Immature natural killer cell (primary cell): ENCODE results near the gene KPNA1. TPM values are rescaled to one million over a fixed set of nuclear protein-coding genes. Genes with fewer than 3 reads are reported as not detected.
A peak's percentile ranks its signal among the peaks of the same experiment; 100 is the strongest.

ENCODE experiments used
- DNase-seq, 3 donors: peaks; one replicate each; pipeline ENCODE4 v3.0.0; 2022; ENCODE audit warnings: mixed read lengths in 1 of 3
- H3K27ac Mint-ChIP-seq, 6 donors: one replicate each; pipeline ENCODE4 v1.8.0; 2020; ENCODE audit warnings: mixed read lengths in 6 of 6, mild to moderate bottlenecking in 5 of 6, inconsistent platforms in 4 of 6, moderate library complexity in 3 of 6
- H3K27me3 Mint-ChIP-seq, 3 donors: one replicate each; pipeline ENCODE4 v1.8.0; 2020 to 2021; ENCODE audit warnings: low read depth in 3 of 3, mild to moderate bottlenecking in 3 of 3, mixed read lengths in 3 of 3, moderate library complexity in 3 of 3, inconsistent platforms in 1 of 3
- H3K36me3 Mint-ChIP-seq, 3 donors: one replicate each; pipeline ENCODE4 v1.8.0; 2020; ENCODE audit warnings: mixed read lengths in 3 of 3, inconsistent platforms in 2 of 3, mild to moderate bottlenecking in 2 of 3
- H3K4me1 Mint-ChIP-seq, 2 donors: one replicate each; pipeline ENCODE4 v1.8.0; 2020; ENCODE audit warnings: inconsistent platforms in 2 of 2, mild to moderate bottlenecking in 2 of 2, mixed read lengths in 2 of 2, moderate library complexity in 1 of 2
- H3K4me3 Mint-ChIP-seq, 5 donors: one replicate each; pipeline ENCODE4 v1.8.0; 2020; ENCODE audit warnings: mild to moderate bottlenecking in 5 of 5, mixed read lengths in 5 of 5, inconsistent platforms in 3 of 5, moderate library complexity in 3 of 5
- H3K9me3 Mint-ChIP-seq, 6 donors: one replicate each; pipeline ENCODE4 v1.8.0; 2020; ENCODE audit warnings: mild to moderate bottlenecking in 6 of 6, mixed read lengths in 6 of 6, inconsistent platforms in 4 of 6, moderate library complexity in 3 of 6
- polyA plus RNA-seq, 3 donors: library from polyadenylated mRNA; unstranded; fragments of 300-500 nt; fragmentation: Illumina TruSeq; gene quantifications; one replicate each; pipeline ENCODE4 v1.2.3, GENCODE V29; 2021

KPNA1 gene
- polyA plus RNA-seq, 3 donors from 2014 or later: 42.9 to 71.8 (median 63.6) TPM

GRCh38 chr3:122546151-122546550, 31.4 kb upstream of the KPNA1 start:
- H3K27ac Mint-ChIP-seq: peak overlapping the region in 1 of 6 donors; percentile 37
- peaks cover 5 to 12% of the 10 kb centered on the region in 2 donors for H3K4me1 Mint-ChIP-seq
- H3K36me3 Mint-ChIP-seq: peaks cover 31 to 55% (median 38%) of the 10 kb centered on the region in 3 donors
- DNase-seq: no peak
- H3K4me3 Mint-ChIP-seq: no peak overlapping the region
- no peaks in the 10 kb centered on the region for H3K9me3 Mint-ChIP-seq
- H3K27me3 Mint-ChIP-seq: no peaks in the 10 kb centered on the region

DNA sequence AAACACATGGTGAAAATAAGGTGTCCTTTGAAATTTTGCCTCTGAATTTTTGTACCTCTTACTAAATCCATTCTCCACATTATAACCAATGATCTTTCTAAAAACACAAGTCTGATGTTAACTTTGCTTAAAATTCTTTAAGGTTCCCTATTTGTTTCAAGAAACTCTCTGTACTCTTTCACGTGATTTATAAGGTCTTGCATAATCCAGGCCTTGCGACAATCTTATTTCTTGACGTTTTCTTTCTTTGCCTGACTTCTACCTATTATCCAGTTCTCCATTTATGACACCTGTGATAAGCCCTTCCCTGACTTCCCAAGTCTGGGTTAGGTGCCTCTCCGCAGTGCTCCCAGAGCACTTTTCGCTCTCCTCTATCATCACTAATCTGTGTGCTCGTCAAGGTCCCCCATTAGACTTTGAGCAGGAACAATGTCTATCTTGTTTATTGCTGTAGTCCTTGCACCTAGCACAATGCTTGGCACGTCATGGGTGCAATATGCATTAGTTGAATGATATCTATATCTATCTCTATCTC, 24.3 kb upstream of the KPNA1 start:
- Mint-ChIP-seq H3K4me3 (no peak overlapping the region), H3K4me1 (peaks cover 6 to 19% of the 10 kb centered on the region in 2 donors), H3K27ac (peak overlapping the region in 2 of 6 donors; percentile 23 to 43), H3K36me3 (peaks cover 32 to 51% (median 37%) of the 10 kb centered on the region in 3 donors), H3K9me3 (no peaks in the 10 kb centered on the region), H3K27me3 (no peaks in the 10 kb centered on the region)
- DNase-seq: no peak

DNA sequence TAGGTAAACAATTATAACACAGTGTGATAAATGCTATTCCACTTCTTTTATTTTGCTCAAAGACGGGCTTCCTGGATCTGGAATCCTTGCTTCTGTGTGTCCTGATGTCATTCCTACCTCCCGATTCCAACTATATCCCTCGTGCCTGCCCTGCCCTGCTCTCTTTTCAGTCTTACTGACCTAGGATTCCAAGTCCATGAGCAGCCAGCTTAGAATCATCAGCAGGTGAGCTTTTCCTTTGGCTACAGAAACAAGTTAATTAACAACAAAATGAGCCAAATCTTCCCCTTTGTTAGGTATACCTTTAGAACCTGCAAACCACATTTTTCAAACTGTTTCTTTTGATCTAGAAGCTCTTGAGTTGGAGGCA, 21.9 kb upstream of the KPNA1 start:
- Mint-ChIP-seq H3K9me3 (no peaks in the 10 kb centered on the region), H3K4me1 (peaks cover 6 to 19% of the 10 kb centered on the region in 2 donors), H3K4me3 (no peak overlapping the region), H3K36me3 (peaks cover 44 to 63% (median 47%) of the 10 kb centered on the region in 3 donors), H3K27me3 (no peaks in the 10 kb centered on the region), H3K27ac (peak overlapping the region in 1 of 6 donors; percentile 2)
- no peak for DNase-seq

DNA sequence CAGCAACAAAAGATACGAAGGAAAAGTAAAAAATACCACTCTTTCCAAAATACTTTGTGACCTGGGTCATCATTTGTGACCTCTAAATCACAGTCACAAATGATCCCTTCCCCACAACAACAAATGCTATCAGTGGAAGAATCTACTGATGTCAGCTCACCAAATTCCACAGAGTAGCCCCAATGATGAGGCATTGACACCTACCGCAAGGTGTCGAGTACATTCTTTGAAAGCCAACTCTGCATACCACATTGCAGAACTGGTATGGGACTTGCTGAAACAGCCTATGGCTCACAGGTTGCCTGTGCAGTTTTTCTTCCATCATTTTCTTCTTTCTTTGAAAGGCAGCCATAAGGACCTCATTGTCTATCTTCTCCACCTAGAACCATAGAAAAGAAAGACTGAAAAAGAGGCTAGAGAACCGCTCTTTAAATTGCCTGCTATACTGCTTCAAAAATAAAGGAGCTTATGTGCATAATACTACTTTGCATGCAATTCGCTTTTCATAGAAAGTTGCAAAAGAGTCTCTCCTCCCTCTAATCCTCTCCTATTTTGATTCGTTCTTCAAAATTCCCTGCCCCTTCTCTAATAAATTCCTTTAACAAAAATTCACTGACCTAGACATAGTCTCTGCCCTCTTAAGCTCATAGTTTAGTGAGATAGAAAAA, 21.4 kb upstream of the KPNA1 start:
- Mint-ChIP-seq H3K4me1 (peaks cover 6 to 19% of the 10 kb centered on the region in 2 donors), H3K4me3 (no peak overlapping the region), H3K27me3 (no peaks in the 10 kb centered on the region), H3K27ac (peak overlapping the region in 2 of 6 donors; percentile 2 to 35), H3K9me3 (no peaks in the 10 kb centered on the region), H3K36me3 (peaks cover 44 to 64% (median 47%) of the 10 kb centered on the region in 3 donors)
- DNase-seq: no peak

DNA sequence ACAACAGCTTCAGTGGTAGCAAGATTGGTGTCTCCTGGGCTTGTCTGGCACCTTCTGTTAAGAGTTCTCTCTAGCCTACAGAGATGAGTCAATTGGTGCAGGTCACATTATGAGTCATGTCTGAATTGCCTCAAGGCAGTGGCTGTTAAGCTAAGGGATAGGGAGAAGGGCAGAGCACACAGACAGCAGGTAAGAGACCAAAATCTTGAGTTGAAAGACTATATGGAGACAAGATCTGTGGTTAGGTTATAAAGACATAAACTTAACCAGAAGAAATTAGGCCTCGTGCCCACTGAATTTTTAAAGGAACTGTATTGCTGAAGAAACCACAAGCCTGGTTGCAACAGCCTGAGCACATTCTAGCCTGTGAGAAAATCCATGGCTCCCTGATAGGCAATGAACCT, 19.2 kb upstream of the KPNA1 start:
- Mint-ChIP-seq H3K27me3 (no peaks in the 10 kb centered on the region), H3K4me1 (peaks cover 0 to 14% of the 10 kb centered on the region in 2 donors), H3K36me3 (peaks cover 33 to 53% (median 36%) of the 10 kb centered on the region in 3 donors), H3K4me3 (no peak overlapping the region), H3K9me3 (no peaks in the 10 kb centered on the region), H3K27ac (peak overlapping the region in 2 of 6 donors; percentile 23 to 47)
- no peak for DNase-seq

DNA sequence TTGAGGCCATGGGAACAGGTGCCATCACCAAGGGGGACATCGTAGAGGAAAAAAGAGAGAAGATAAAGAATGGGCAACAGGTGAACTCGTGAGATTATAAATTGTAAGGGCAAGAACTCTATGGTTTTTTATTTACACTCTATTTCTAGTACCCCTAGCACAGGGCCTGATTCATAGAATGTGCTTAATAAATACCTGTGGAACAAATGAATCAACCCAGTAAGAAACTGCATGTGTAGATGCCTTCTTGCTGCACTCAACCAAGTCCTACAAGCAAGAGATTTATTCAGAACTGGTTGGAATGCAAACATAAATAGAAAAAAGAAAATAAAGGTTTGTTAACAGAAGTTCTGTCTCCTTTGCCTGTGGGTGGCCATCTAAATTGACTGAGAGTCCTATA, 18.7 kb upstream of the KPNA1 start:
- Mint-ChIP-seq H3K27ac (no peak overlapping the region), H3K4me1 (peaks cover 0 to 10% of the 10 kb centered on the region in 2 donors), H3K9me3 (no peaks in the 10 kb centered on the region), H3K4me3 (no peak overlapping the region), H3K27me3 (no peaks in the 10 kb centered on the region), H3K36me3 (peaks cover 33 to 57% (median 33%) of the 10 kb centered on the region in 3 donors)
- DNase-seq: no peak

GRCh38 chr3:122530164-122530563, 15.4 kb upstream of the KPNA1 start:
- H3K36me3 Mint-ChIP-seq: peaks cover 19 to 59% (median 24%) of the 10 kb centered on the region in 3 donors
- no peaks in the 10 kb centered on the region for H3K27me3 Mint-ChIP-seq
- no peaks in the 10 kb centered on the region for H3K4me1 Mint-ChIP-seq
- H3K4me3 Mint-ChIP-seq: no peak overlapping the region
- H3K27ac Mint-ChIP-seq: peak overlapping the region in 2 of 6 donors; percentile 14 to 29
- H3K9me3 Mint-ChIP-seq: no peaks in the 10 kb centered on the region
- no peak for DNase-seq

- Mint-ChIP-seq H3K27me3 (no peaks in the 10 kb centered on the region), H3K36me3 (peaks cover 0 to 19% (median 4%) of the 10 kb centered on the region in 3 donors), H3K9me3 (no peaks in the 10 kb centered on the region), H3K4me3 (no peak overlapping the region), H3K4me1 (no peaks in the 10 kb centered on the region), H3K27ac (no peak overlapping the region)
- no peak for DNase-seq
These were observed 8.6 kb upstream of the KPNA1 start for GRCh38 chr3:122523317-122523716.

DNA sequence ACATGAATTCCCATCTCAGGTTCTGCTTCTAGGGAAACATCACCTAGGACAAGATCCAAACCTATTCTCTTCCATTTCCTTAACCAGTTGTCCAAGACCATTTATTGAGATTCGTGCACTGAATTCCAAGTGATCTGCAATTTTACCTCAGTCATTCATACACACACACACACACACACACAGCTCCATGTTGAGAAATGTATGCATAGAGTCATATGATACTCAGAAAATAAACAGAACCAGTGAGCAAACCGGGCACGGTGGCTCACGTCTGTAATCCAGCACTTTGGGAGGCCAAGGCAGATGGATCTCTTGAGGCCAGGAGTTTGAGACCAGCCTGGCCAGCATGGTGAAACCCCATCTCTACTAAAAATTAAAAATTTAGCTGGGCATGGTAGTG, 6.1 kb upstream of the KPNA1 start:
- Mint-ChIP-seq H3K27ac (no peak overlapping the region), H3K4me1 (no peaks in the 10 kb centered on the region), H3K27me3 (peaks cover 0 to 1% (median 0%) of the 10 kb centered on the region in 3 donors), H3K9me3 (no peaks in the 10 kb centered on the region), H3K4me3 (no peak overlapping the region), H3K36me3 (peaks cover 0 to 4% (median 0%) of the 10 kb centered on the region in 3 donors)
- DNase-seq: no peak

GRCh38 chr3:122519693-122520092, 5.0 kb upstream of the KPNA1 start:
- Mint-ChIP-seq H3K4me1 (peaks cover 4 to 5% of the 10 kb centered on the region in 2 donors), H3K27me3 (peaks cover 0 to 5% (median 1%) of the 10 kb centered on the region in 3 donors), H3K27ac (no peak overlapping the region), H3K4me3 (no peak overlapping the region), H3K9me3 (no peaks in the 10 kb centered on the region), H3K36me3 (peaks cover 0 to 4% (median 0%) of the 10 kb centered on the region in 3 donors)
- no peak for DNase-seq

DNA sequence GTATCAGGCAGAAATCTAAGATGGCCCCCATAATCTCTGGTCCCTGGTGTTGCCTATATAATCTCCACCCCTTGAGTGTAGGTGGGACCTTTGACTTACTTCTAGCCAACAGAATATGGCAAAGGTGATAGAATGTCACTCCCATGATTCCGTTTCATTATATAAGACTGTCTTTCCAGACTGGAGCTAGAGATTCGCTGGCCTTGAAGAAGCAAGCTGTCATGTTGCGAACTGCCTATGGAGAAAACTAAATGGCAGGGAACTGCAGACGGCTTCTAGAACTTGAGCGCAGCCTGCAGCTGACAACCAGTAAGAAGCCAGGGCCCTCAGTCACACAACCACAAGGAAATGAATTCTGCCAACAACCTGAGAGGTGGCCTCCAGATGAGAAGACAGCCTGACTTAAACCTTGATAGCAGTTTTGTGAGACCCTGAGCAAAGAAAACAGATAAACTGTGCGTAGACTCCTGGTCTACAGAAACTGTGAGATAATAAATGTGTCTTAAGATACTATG, 2.2 kb upstream of the KPNA1 start:
- DNase-seq: no peak
- H3K9me3 Mint-ChIP-seq: no peaks in the 10 kb centered on the region
- peaks cover 0 to 4% (median 0%) of the 10 kb centered on the region in 3 donors for H3K36me3 Mint-ChIP-seq
- peaks cover 19 to 28% of the 10 kb centered on the region in 2 donors for H3K4me1 Mint-ChIP-seq
- H3K27me3 Mint-ChIP-seq: peaks cover 0 to 10% (median 5%) of the 10 kb centered on the region in 3 donors
- no peak overlapping the region for H3K27ac Mint-ChIP-seq
- H3K4me3 Mint-ChIP-seq: no peak overlapping the region

DNA sequence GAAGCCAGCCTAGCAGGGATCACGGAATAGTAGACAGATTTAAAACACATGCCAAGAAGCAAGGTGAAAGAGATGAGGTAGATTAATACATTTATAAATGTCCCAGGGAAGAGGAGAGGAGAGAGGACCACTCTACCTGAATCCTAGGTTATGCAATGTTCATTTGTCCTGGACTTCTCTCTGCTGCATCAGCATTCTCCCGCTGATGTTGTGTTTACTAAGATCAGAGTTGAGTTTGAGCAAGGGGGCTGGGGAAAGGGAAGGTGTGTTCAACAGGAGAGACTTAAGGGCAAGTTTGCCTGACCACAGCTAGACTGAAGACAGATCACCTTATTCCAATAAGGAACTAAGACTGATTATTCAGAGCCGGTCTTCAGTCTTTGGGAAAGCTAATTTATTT, 1.1 kb upstream of the KPNA1 start:
- Mint-ChIP-seq H3K27ac (peak overlapping the region in 1 of 6 donors; percentile 23), H3K4me1 (peaks cover 29 to 38% of the 10 kb centered on the region in 2 donors), H3K9me3 (no peaks in the 10 kb centered on the region), H3K27me3 (peaks cover 0 to 10% (median 5%) of the 10 kb centered on the region in 3 donors), H3K36me3 (peaks cover 0 to 4% (median 0%) of the 10 kb centered on the region in 3 donors), H3K4me3 (peak overlapping the region in 3 of 5 donors; percentile 24 to 44 (median 33))
- no peak for DNase-seq

DNA sequence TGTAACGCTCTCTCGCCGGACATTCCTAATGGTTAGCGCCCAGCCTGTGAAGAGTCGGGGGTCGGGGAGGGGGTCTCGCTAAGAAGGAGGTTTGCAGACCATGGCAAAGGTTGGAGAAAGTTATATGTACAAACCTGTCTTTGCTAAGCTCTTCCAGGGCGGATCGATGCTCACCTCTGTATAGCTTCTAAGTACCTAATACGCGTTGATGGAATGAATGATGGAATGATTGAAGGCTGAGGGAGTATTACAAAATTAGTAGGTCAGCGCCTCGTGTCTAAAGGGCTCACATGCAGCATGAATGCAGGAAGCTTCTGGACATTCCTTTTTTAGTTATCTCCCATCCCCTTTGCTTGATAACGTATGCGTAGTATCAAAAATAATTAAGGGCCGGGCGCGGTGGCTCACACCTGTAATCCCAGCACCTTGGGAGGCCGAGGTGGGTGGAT, 305 bp upstream of the KPNA1 start:
- Mint-ChIP-seq H3K36me3 (peaks cover 0 to 5% (median 0%) of the 10 kb centered on the region in 3 donors), H3K4me3 (peak overlapping the region; percentile 85 to 92 (median 87)), H3K9me3 (no peaks in the 10 kb centered on the region), H3K27me3 (peaks cover 0 to 10% (median 5%) of the 10 kb centered on the region in 3 donors), H3K27ac (peak overlapping the region; percentile 82 to 92 (median 89)), H3K4me1 (peaks cover 35 to 47% of the 10 kb centered on the region in 2 donors)
- DNase-seq: no peak
